NCI-H2196 treated with DMSO at 0.1 percent for 48 hours (cell line): Measurements from ENCODE around the gene MUC6.

Source experiments
- DNase-seq: peaks from one replicate; lab custom pipeline; 2025; ENCODE audit not compliant: unreplicated experiment; lab: John Stamatoyannopoulos, UW

MUC6 gene

GRCh38 chr11:1072116-1072820 is 35.8 kb upstream of the MUC6 start:
- no peak for DNase-seq

- DNase-seq = no peak
Observed at GRCh38 chr11:1071571-1072115, 35.1 kb upstream of the MUC6 start.

- DNase-seq = no peak
Observed at GRCh38 chr11:1070594-1071462, 34.3 kb upstream of the MUC6 start.

- DNase-seq = no peak
Observed at GRCh38 chr11:1069740-1070139, 33.2 kb upstream of the MUC6 start.

- no peak for DNase-seq
Observed at GRCh38 chr11:1067812-1068496, 31.4 kb upstream of the MUC6 start.

GRCh38 chr11:1064167-1064566 is 27.6 kb upstream of the MUC6 start:
- DNase-seq = no peak

GRCh38 chr11:1062075-1062820 is 25.7 kb upstream of the MUC6 start:
- DNase-seq = no peak

- no peak for DNase-seq
Observed at GRCh38 chr11:1060852-1061616, 24.5 kb upstream of the MUC6 start.

- no peak for DNase-seq
Observed at GRCh38 chr11:1060410-1060809, 23.9 kb upstream of the MUC6 start.

- no peak for DNase-seq
Observed at GRCh38 chr11:1059759-1060158, 23.2 kb upstream of the MUC6 start.

GRCh38 chr11:1057806-1058205 is 21.3 kb upstream of the MUC6 start:
- no peak for DNase-seq

GRCh38 chr11:1055990-1056771 is 19.7 kb upstream of the MUC6 start:
- DNase-seq = no peak

- DNase-seq = no peak
Observed at GRCh38 chr11:1055109-1055703, 18.7 kb upstream of the MUC6 start.

- DNase-seq = no peak
Observed at GRCh38 chr11:1054143-1055108, 17.9 kb upstream of the MUC6 start.

- DNase-seq = no peak
Observed at GRCh38 chr11:1053121-1053901, 16.8 kb upstream of the MUC6 start.

GRCh38 chr11:1052133-1053011 is 15.9 kb upstream of the MUC6 start:
- no peak for DNase-seq
